Trophoblast cell (in vitro differentiated cells and primary cell): Measurements from ENCODE around the gene KCNQ1OT1.

ENCODE experiments used
- DNase-seq, 2 donors: peaks; one replicate each; pipeline ENCODE4 v3.0.0-alpha.2; 2016
- H2AFZ ChIP-seq: 2 replicates; pipeline ENCODE4 v1.6.1; 2013; ENCODE audit warnings: low read length, moderate library complexity, mild to moderate bottlenecking; ENCODE audit not compliant: insufficient read depth, poor library complexity
- H2AK5ac ChIP-seq: 2 replicates; pipeline ENCODE4 v1.6.1; 2013; ENCODE audit warnings: mild to moderate bottlenecking, low read length
- H2BK120ac ChIP-seq: 2 replicates; pipeline ENCODE4 v1.6.1; 2013; ENCODE audit warnings: low read length, mild to moderate bottlenecking, moderate library complexity; ENCODE audit not compliant: insufficient read depth, poor library complexity
- H2BK12ac ChIP-seq: 2 replicates; pipeline ENCODE4 v1.6.1; 2013; ENCODE audit warnings: mild to moderate bottlenecking, low read length, moderate library complexity
- H2BK5ac ChIP-seq: 2 replicates; pipeline ENCODE4 v1.6.1; 2013; ENCODE audit warnings: low read length, low read depth, moderate library complexity, mild to moderate bottlenecking; ENCODE audit not compliant: poor library complexity
- H3K14ac ChIP-seq: 2 replicates; pipeline ENCODE4 v1.6.1; 2013; ENCODE audit warnings: mild to moderate bottlenecking, low read length
- H3K18ac ChIP-seq: 2 replicates; pipeline ENCODE4 v1.6.1; 2013; ENCODE audit warnings: mild to moderate bottlenecking, low read length
- H3K23ac ChIP-seq: 2 replicates; pipeline ENCODE4 v1.6.1; 2013; ENCODE audit warnings: low read length
- H3K27ac ChIP-seq: 2 replicates; pipeline ENCODE4 v1.5.1; 2013; ENCODE audit warnings: low read depth, mild to moderate bottlenecking, inconsistent platforms, low read length, moderate library complexity
- H3K27me3 ChIP-seq: 2 replicates; pipeline ENCODE4 v1.6.1; 2013; ENCODE audit warnings: inconsistent platforms, mild to moderate bottlenecking, low read length, moderate library complexity; ENCODE audit not compliant: insufficient read depth
- H3K36me3 ChIP-seq, 2 experiments: 1 replicate in 1 of 2; 2 replicates in 1 of 2; pipeline ENCODE4 v1.6.1; 2013; ENCODE audit warnings: low read length in 2 of 2, mild to moderate bottlenecking in 2 of 2, moderate library complexity in 1 of 2; ENCODE audit not compliant: insufficient read depth in 2 of 2, control insufficient read depth in 1 of 2
- H3K4ac ChIP-seq: 2 replicates; pipeline ENCODE4 v1.6.1; 2013; ENCODE audit warnings: low read depth, mild to moderate bottlenecking, low read length, moderate library complexity
- H3K4me1 ChIP-seq, 2 experiments: 1 replicate in 1 of 2; 2 replicates in 1 of 2; pipeline ENCODE4 v1.6.1; 2013; ENCODE audit warnings: low read length in 2 of 2, mild to moderate bottlenecking in 2 of 2, moderate library complexity in 1 of 2; ENCODE audit not compliant: insufficient read depth in 2 of 2, control insufficient read depth in 1 of 2
- H3K4me2 ChIP-seq: 2 replicates; pipeline ENCODE4 v1.6.1; 2013; ENCODE audit warnings: inconsistent platforms, mild to moderate bottlenecking, low read length, moderate library complexity
- H3K4me3 ChIP-seq: 2 replicates; pipeline ENCODE4 v1.5.1; 2013; ENCODE audit warnings: mild to moderate bottlenecking, low read depth, low read length, inconsistent platforms
- H3K79me1 ChIP-seq: one replicate; pipeline ENCODE4 v1.6.1; 2013; ENCODE audit warnings: low read length
- H3K79me2 ChIP-seq: 2 replicates; pipeline ENCODE4 v1.6.1; 2013; ENCODE audit warnings: low read length, mild to moderate bottlenecking; ENCODE audit not compliant: control insufficient read depth, insufficient read depth, poor library complexity
- H3K9ac ChIP-seq: 2 replicates; pipeline ENCODE4 v1.6.1; 2013; ENCODE audit warnings: mild to moderate bottlenecking, low read length
- H3K9me3 ChIP-seq: 2 replicates; pipeline ENCODE4 v1.6.1; 2013; ENCODE audit warnings: low read depth, mild to moderate bottlenecking, control low read depth, inconsistent platforms, low read length; ENCODE audit not compliant: insufficient read depth
- H4K12ac ChIP-seq: 2 replicates; pipeline ENCODE4 v1.6.1; 2013; ENCODE audit warnings: low read depth, mild to moderate bottlenecking, low read length, moderate library complexity
- H4K8ac ChIP-seq: 2 replicates; pipeline ENCODE4 v1.6.1; 2013; ENCODE audit warnings: low read depth, mild to moderate bottlenecking, low read length, moderate library complexity
- H4K91ac ChIP-seq: one replicate; pipeline ENCODE4 v1.6.1; 2013; ENCODE audit warnings: low read depth, mild to moderate bottlenecking, low read length, moderate library complexity
- WGBS: extraction: QIAGEN DNeasy Blood & Tissue Kit; methylation state at CpG from one replicate; pipeline ENCODE4 v1.1.7; 2013; ENCODE audit warnings: missing lambda C conversion rate; ENCODE audit not compliant: insufficient read length, insufficient coverage; ENCODE audit errors: extremely low coverage; 5-methylcytosine and 5-hydroxymethylcytosine counted together

The KCNQ1OT1 gene

GRCh38 chr11:2569731-2570210 lies 130.0 kb downstream of the KCNQ1OT1 start:
- H4K91ac ChIP-seq = no peak overlapping the region

DNA sequence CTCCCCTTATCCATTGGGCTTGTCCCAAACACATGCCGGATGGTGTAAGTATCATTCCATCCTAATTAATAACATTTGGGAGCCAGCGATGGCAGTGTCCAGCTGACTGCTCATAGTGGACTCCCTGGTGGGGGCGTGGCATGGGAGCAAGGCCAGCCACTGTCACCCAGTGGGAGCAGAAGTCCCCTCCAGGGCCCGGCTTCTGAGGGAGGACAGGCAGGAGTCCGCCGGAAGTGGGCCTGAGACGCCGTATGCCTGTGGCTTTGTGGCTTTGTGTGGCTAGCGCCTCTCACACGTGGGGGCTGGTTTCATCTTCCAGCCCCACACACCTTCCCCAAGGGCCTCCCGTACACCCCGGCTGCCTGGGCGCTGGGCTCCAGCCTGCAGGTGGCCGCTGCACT lies 130.5 kb downstream of the KCNQ1OT1 start:
- Histone ChIP-seq H3K23ac (no peak overlapping the region), H3K18ac (no peak overlapping the region), H2BK5ac (no peak overlapping the region), H3K79me1 (no peaks in the 10 kb centered on the region), H3K9ac (no peak overlapping the region), H3K79me2 (no peaks in the 10 kb centered on the region), H4K8ac (no peak overlapping the region), H3K27me3 (no peaks in the 10 kb centered on the region), H3K36me3 (no peaks in the 10 kb centered on the region), H3K9me3 (peaks cover 16% of the 10 kb centered on the region), H3K27ac (no peak overlapping the region), H3K4me2 (no peak overlapping the region), H4K12ac (no peak overlapping the region), H2AK5ac (no peak overlapping the region), H3K14ac (no peak overlapping the region), H3K4me1 (no peaks in the 10 kb centered on the region), H3K4me3 (no peak overlapping the region), H2AFZ (no peak overlapping the region), H3K4ac (no peak overlapping the region), H2BK120ac (no peak overlapping the region), H4K91ac (no peak overlapping the region), H2BK12ac (no peak overlapping the region)
- no CpG with 5 or more reads among the region's 14 CpGs for WGBS
- DNase-seq = no peak

More at GRCh38 chr11:2569731-2570210, 130.0 kb downstream of the KCNQ1OT1 start:
- no peak overlapping the region for H3K4me3 ChIP-seq
- H3K9ac ChIP-seq = no peak overlapping the region
- no peak overlapping the region for H3K14ac ChIP-seq
- no peak overlapping the region for H2AK5ac ChIP-seq
- no peaks in the 10 kb centered on the region for H3K79me1 ChIP-seq
- H4K12ac ChIP-seq = no peak overlapping the region
- H3K4ac ChIP-seq = no peak overlapping the region
- no peak overlapping the region for H2BK12ac ChIP-seq
- H3K18ac ChIP-seq = no peak overlapping the region
- no peak overlapping the region for H2BK5ac ChIP-seq
- H3K79me2 ChIP-seq = no peaks in the 10 kb centered on the region
- H3K27ac ChIP-seq = no peak overlapping the region
- H2BK120ac ChIP-seq = no peak overlapping the region
- H3K23ac ChIP-seq = no peak overlapping the region
- no peaks in the 10 kb centered on the region for H3K36me3 ChIP-seq
- H4K8ac ChIP-seq = no peak overlapping the region
- no peaks in the 10 kb centered on the region for H3K27me3 ChIP-seq
- H3K9me3 ChIP-seq = peaks cover 16% of the 10 kb centered on the region
- no CpG with 5 or more reads among the region's 10 CpGs for whole genome bisulfite sequencing
- H2AFZ ChIP-seq = no peak overlapping the region
- DNase-seq = no peak
- H3K4me2 ChIP-seq = no peak overlapping the region
- no peaks in the 10 kb centered on the region for H3K4me1 ChIP-seq

DNA sequence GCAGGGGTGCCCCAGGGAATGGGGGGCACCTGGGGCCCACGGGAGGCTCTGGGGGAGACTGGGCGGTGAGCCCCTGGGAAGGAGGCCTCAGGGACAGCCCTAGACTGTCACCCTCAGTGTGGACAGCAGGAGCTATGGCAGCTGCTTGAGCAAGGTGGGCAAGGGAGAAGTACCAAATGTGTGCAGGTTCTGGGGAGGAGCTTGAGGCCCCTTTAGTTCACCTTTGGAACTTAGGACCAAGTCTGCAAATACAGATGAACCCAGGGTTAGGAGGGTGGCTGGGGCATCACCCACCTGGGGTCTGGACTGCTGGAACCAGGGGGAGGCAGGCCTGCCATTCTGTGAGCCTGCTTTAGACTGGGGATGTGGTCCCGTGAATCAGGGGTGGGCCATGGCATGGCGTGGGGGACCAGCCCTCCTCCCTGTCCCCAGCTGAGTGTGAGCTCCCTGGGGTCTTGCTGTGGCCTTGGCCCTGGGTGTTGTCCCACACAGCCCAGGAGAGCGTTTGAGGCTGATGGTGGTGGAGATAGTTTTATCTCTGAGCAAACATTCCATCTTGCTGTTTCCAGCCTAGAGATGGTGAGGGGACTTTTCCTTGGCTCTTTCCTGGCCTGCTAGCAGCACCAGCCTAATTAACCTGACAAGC lies 132.6 kb downstream of the KCNQ1OT1 start:
- H3K4me3 ChIP-seq = no peak overlapping the region
- no peaks in the 10 kb centered on the region for H3K27me3 ChIP-seq
- no peak overlapping the region for H3K23ac ChIP-seq
- no CpG with 5 or more reads among the region's 5 CpGs for WGBS
- no peak overlapping the region for H4K91ac ChIP-seq
- H3K36me3 ChIP-seq = no peaks in the 10 kb centered on the region
- H2AFZ ChIP-seq = no peak overlapping the region
- H3K79me1 ChIP-seq = no peaks in the 10 kb centered on the region
- no peak overlapping the region for H2AK5ac ChIP-seq
- no peak overlapping the region for H2BK120ac ChIP-seq
- no peak overlapping the region for H3K4ac ChIP-seq
- no peaks in the 10 kb centered on the region for H3K4me1 ChIP-seq
- no peaks in the 10 kb centered on the region for H3K79me2 ChIP-seq
- peaks cover 13% of the 10 kb centered on the region for H3K9me3 ChIP-seq
- no peak overlapping the region for H4K12ac ChIP-seq
- H3K27ac ChIP-seq = no peak overlapping the region
- H2BK5ac ChIP-seq = no peak overlapping the region
- H4K8ac ChIP-seq = no peak overlapping the region
- H3K18ac ChIP-seq = no peak overlapping the region
- H2BK12ac ChIP-seq = no peak overlapping the region
- DNase-seq = peak; percentile 22 to 56
- no peak overlapping the region for H3K14ac ChIP-seq
- H3K4me2 ChIP-seq = no peak overlapping the region
- no peak overlapping the region for H3K9ac ChIP-seq

GRCh38 chr11:2566223-2567025 lies 133.4 kb downstream of the KCNQ1OT1 start:
- Histone ChIP-seq H3K27ac (no peak overlapping the region), H2AFZ (no peak overlapping the region), H4K91ac (no peak overlapping the region), H3K27me3 (no peaks in the 10 kb centered on the region), H2BK120ac (no peak overlapping the region), H4K8ac (no peak overlapping the region), H2BK5ac (no peak overlapping the region), H2BK12ac (no peak overlapping the region), H4K12ac (no peak overlapping the region), H3K4me2 (no peak overlapping the region), H3K79me1 (no peaks in the 10 kb centered on the region), H3K36me3 (no peaks in the 10 kb centered on the region), H2AK5ac (no peak overlapping the region), H3K23ac (no peak overlapping the region), H3K14ac (no peak overlapping the region), H3K4me1 (no peaks in the 10 kb centered on the region), H3K79me2 (no peaks in the 10 kb centered on the region), H3K9me3 (peaks cover 12% of the 10 kb centered on the region), H3K4me3 (no peak overlapping the region), H3K9ac (no peak overlapping the region), H3K18ac (no peak overlapping the region), H3K4ac (no peak overlapping the region)
- peak; percentile 83 to 85 for DNase-seq
- WGBS = no CpG with 5 or more reads among the region's 16 CpGs
